ENCODE results near the gene RANBP17. TPM values are rescaled to one million over a fixed set of nuclear protein-coding genes. Genes with fewer than 3 reads are reported as not detected.

RANBP17 gene
- total and polyA plus RNA-seq, 2 experiments from 2014 or later, result 43.8 to 53.1 TPM

DNA sequence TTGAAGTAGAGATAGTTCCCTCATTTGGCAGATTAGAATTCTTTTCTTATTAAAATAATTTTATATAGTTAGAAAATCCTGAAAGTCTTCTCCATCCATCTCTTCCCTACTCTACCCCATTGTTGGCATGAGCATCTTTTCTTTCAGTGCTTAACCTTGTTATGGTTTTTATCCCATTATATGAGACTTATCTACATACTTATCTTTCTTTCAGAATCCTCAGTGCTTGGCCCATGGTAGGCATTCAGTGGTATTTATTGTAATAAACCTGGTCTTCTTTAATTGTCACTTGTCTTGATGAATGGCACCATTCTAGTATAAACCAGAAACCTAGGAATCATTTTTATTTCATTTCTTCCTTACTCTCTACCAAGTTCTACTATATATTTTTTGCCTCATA is 277.4 kb downstream of the RANBP17 start (continued):
- TF ChIP-seq, protein P1, sequence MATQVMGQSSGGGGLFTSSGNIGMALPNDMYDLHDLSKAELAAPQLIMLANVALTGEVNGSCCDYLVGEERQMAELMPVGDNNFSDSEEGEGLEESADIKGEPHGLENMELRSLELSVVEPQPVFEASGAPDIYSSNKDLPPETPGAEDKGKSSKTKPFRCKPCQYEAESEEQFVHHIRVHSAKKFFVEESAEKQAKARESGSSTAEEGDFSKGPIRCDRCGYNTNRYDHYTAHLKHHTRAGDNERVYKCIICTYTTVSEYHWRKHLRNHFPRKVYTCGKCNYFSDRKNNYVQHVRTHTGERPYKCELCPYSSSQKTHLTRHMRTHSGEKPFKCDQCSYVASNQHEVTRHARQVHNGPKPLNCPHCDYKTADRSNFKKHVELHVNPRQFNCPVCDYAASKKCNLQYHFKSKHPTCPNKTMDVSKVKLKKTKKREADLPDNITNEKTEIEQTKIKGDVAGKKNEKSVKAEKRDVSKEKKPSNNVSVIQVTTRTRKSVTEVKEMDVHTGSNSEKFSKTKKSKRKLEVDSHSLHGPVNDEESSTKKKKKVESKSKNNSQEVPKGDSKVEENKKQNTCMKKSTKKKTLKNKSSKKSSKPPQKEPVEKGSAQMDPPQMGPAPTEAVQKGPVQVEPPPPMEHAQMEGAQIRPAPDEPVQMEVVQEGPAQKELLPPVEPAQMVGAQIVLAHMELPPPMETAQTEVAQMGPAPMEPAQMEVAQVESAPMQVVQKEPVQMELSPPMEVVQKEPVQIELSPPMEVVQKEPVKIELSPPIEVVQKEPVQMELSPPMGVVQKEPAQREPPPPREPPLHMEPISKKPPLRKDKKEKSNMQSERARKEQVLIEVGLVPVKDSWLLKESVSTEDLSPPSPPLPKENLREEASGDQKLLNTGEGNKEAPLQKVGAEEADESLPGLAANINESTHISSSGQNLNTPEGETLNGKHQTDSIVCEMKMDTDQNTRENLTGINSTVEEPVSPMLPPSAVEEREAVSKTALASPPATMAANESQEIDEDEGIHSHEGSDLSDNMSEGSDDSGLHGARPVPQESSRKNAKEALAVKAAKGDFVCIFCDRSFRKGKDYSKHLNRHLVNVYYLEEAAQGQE (IDR thresholded peaks at IDR 0.05; ENCODE audit: unreplicated experiment), result no peak
- TF ChIP-seq, protein P2, sequence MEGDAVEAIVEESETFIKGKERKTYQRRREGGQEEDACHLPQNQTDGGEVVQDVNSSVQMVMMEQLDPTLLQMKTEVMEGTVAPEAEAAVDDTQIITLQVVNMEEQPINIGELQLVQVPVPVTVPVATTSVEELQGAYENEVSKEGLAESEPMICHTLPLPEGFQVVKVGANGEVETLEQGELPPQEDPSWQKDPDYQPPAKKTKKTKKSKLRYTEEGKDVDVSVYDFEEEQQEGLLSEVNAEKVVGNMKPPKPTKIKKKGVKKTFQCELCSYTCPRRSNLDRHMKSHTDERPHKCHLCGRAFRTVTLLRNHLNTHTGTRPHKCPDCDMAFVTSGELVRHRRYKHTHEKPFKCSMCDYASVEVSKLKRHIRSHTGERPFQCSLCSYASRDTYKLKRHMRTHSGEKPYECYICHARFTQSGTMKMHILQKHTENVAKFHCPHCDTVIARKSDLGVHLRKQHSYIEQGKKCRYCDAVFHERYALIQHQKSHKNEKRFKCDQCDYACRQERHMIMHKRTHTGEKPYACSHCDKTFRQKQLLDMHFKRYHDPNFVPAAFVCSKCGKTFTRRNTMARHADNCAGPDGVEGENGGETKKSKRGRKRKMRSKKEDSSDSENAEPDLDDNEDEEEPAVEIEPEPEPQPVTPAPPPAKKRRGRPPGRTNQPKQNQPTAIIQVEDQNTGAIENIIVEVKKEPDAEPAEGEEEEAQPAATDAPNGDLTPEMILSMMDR (conservative IDR thresholded peaks at IDR 0.05; ENCODE audit: low read depth in 2 of 2), result no peak

DNA sequence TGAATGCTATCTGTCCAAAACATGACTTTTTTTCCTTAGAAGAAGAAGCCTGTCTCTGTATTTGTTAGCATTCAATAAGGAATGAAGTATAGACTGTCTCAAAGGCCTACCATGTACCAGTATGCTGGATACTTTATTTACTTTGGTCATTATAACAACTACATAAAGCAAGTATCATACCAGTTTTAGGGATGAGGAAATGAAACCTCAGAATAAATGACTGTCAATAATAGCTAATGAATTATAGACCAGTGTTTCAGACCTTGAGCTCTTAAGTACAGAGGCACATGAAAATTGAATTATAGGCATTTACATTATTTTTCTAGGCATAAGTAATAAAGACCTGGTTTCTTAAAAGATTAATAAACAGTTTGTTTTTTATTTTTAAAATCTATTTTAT is 280.8 kb downstream of the RANBP17 start:
- H3K27ac ChIP-seq (ENCODE audit: low read depth), result no peak overlapping the region
- Mint-ChIP-seq H3K27ac (no peak overlapping the region), H3K9me3 (no peaks in the 10 kb centered on the region), H3K4me3 (no peak overlapping the region), H3K4me1 (no peaks in the 10 kb centered on the region; the same call in 2 of the 3 replicates), H3K36me3 (ENCODE audit: low read depth) (no peaks in the 10 kb centered on the region), H3K27me3 (ENCODE audit: insufficient read depth, low read depth, poor library complexity) (peaks cover 4% of the 10 kb centered on the region)
- no peak for TF ChIP-seq NANOG (IDR thresholded peaks at IDR 0.05; ENCODE audit: borderline replicate concordance)
- TF ChIP-seq, protein P3, sequence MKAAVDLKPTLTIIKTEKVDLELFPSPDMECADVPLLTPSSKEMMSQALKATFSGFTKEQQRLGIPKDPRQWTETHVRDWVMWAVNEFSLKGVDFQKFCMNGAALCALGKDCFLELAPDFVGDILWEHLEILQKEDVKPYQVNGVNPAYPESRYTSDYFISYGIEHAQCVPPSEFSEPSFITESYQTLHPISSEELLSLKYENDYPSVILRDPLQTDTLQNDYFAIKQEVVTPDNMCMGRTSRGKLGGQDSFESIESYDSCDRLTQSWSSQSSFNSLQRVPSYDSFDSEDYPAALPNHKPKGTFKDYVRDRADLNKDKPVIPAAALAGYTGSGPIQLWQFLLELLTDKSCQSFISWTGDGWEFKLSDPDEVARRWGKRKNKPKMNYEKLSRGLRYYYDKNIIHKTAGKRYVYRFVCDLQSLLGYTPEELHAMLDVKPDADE (IDR thresholded peaks at IDR 0.05), result no peak
- no peak for TF ChIP-seq ZNF331 (CRISPR knock-in tag; IDR thresholded peaks at IDR 0.05; ENCODE audit: low read depth)
- no peak for TF ChIP-seq CREB1 (CRISPR knock-in tag; IDR thresholded peaks at IDR 0.05; ENCODE audit: low read depth)
- no peak for TF ChIP-seq POLR2AphosphoS5 (IDR thresholded peaks at IDR 0.05; ENCODE audit: low read depth)
- no peaks in the 10 kb centered on the region for H4K20me1 ChIP-seq (replicated peaks; ENCODE audit: insufficient read depth)
- H3F3A ChIP-seq (replicated peaks; ENCODE audit: low read depth), result no peaks in the 10 kb centered on the region
- no peaks in the 10 kb centered on the region for H3K9me2 ChIP-seq (ENCODE audit: insufficient read depth)
- H3K27me3 ChIP-seq (ENCODE audit: insufficient read depth), result no peaks in the 10 kb centered on the region
- H3K4me3 ChIP-seq, result no peak overlapping the region
- no peaks in the 10 kb centered on the region for H3K79me2 ChIP-seq (replicated peaks; ENCODE audit: insufficient read depth)
- H3K36me3 ChIP-seq (ENCODE audit: insufficient read depth), result no peaks in the 10 kb centered on the region
- H3K4me1 ChIP-seq (ENCODE audit: insufficient read depth), result no peaks in the 10 kb centered on the region
- ATAC-seq (no peak), DNase-seq (ENCODE audit: low spot score) (no peak)
- H2AFZ ChIP-seq, result no peak overlapping the region
- no peak overlapping the region for H3K4me2 ChIP-seq

DNA sequence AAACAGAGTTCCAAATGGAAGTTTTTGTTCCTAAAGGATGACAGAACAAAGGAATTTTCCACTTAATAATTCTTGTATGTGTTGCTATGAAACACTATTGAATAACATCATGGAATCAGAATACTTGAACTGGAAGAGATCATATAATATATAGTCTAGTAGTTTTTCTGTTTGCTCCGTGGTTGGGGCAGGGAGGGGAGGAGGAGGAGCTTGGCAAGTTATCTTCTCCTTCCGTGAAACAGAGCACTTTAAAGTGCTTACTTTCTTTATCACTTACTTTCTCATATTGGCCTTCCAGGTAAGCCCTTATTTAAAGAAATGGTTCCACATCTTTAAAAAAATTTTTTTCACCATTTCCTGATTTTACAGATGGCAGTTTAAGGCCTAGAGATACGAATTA is 281.4 kb downstream of the RANBP17 start:
- no peaks in the 10 kb centered on the region for H3K36me3 Mint-ChIP-seq (ENCODE audit: low read depth)
- H4K20me1 ChIP-seq (replicated peaks; ENCODE audit: insufficient read depth), result no peaks in the 10 kb centered on the region
- no peak overlapping the region for H3K4me3 Mint-ChIP-seq
- no peaks in the 10 kb centered on the region for H3K79me2 ChIP-seq (replicated peaks; ENCODE audit: insufficient read depth)
- H3F3A ChIP-seq (replicated peaks; ENCODE audit: low read depth), result no peaks in the 10 kb centered on the region
- H3K9me3 Mint-ChIP-seq, result no peaks in the 10 kb centered on the region
- H2AFZ ChIP-seq, result no peak overlapping the region
- H3K4me1 Mint-ChIP-seq, result no peaks in the 10 kb centered on the region; the same call in 2 of the 3 replicates
- no peak overlapping the region for H3K27ac ChIP-seq (ENCODE audit: low read depth)
- H3K36me3 ChIP-seq (ENCODE audit: insufficient read depth), result no peaks in the 10 kb centered on the region
- H3K27ac Mint-ChIP-seq, result no peak overlapping the region
- H3K4me3 ChIP-seq, result no peak overlapping the region
- H3K27me3 Mint-ChIP-seq (ENCODE audit: insufficient read depth, low read depth, poor library complexity), result peaks cover 4% of the 10 kb centered on the region
- ATAC-seq, result no peak
- H3K4me2 ChIP-seq, result no peak overlapping the region
- no peak for DNase-seq (ENCODE audit: low spot score)
- H3K4me1 ChIP-seq (ENCODE audit: insufficient read depth), result no peaks in the 10 kb centered on the region
- no peaks in the 10 kb centered on the region for H3K27me3 ChIP-seq (ENCODE audit: insufficient read depth)
- H3K9me2 ChIP-seq (ENCODE audit: insufficient read depth), result no peaks in the 10 kb centered on the region
- no peak for TF ChIP-seq POLR2AphosphoS5 (IDR thresholded peaks at IDR 0.05; ENCODE audit: low read depth)
- TF ChIP-seq EZH2 (IDR thresholded peaks at IDR 0.05; ENCODE audit: low read depth, unreplicated experiment), result no peak

Measured in GM23338 (cell line).